Endothelial cell of umbilical vein (primary cell): ENCODE measurements around the gene NR6A1.

Experiments used
- EZH2 ChIP-seq: IDR thresholded peaks from 2 replicates; pipeline ENCODE4 v1.6.1; 2012; ENCODE audit warnings: borderline replicate concordance, low read depth, mild to moderate bottlenecking, moderate library complexity, low read length, inconsistent platforms; ENCODE audit not compliant: severe bottlenecking
- TF ChIP-seq, protein P1 (sequence below), 2 donors: IDR thresholded peaks; 1 replicate in 1 of 2; 2 replicates in 1 of 2; pipeline ENCODE4 v1.5.1; 2011; ENCODE audit warnings: low read length in 2 of 2, mild to moderate bottlenecking in 2 of 2, moderate library complexity in 2 of 2, control low read depth in 1 of 2, inconsistent platforms in 1 of 2, low read depth in 1 of 2; ENCODE audit not compliant: insufficient read depth in 1 of 2; ENCODE audit errors: extremely low read depth in 1 of 2

GRCh38 chr9:124708074-124708473 is 63.0 kb downstream of the NR6A1 start:
- TF ChIP-seq, protein P1, sequence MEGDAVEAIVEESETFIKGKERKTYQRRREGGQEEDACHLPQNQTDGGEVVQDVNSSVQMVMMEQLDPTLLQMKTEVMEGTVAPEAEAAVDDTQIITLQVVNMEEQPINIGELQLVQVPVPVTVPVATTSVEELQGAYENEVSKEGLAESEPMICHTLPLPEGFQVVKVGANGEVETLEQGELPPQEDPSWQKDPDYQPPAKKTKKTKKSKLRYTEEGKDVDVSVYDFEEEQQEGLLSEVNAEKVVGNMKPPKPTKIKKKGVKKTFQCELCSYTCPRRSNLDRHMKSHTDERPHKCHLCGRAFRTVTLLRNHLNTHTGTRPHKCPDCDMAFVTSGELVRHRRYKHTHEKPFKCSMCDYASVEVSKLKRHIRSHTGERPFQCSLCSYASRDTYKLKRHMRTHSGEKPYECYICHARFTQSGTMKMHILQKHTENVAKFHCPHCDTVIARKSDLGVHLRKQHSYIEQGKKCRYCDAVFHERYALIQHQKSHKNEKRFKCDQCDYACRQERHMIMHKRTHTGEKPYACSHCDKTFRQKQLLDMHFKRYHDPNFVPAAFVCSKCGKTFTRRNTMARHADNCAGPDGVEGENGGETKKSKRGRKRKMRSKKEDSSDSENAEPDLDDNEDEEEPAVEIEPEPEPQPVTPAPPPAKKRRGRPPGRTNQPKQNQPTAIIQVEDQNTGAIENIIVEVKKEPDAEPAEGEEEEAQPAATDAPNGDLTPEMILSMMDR (IDR thresholded peaks at IDR 0.05; ENCODE audit: extremely low read depth in 1 of 2, insufficient read depth in 1 of 2, low read depth in 1 of 2, low read length in 2 of 2), result no peak
- no peak for TF ChIP-seq EZH2
